B cell (primary cell): ENCODE measurements around the gene DCPS. TPM values are rescaled to one million over a fixed set of nuclear protein-coding genes. Genes with fewer than 3 reads are reported as not detected.
"Not testable (repeated sequence)": the region's sequence is repeated elsewhere in the genome, so short reads cannot be mapped to it uniquely, and the experiment has no call there.

Source experiments
- ATAC-seq: fragments of 200-7000 bp; cut with Tn5 transposase; one replicate; pipeline ENCODE4 v1.10.0; 2021; ENCODE audit warnings: low read depth, mild to moderate bottlenecking, moderate number of reproducible peaks, moderate library complexity
- CTCF ChIA-PET: fragments of 350-600 bp; sonication (Branson Sonifier 250); formaldehyde crosslinking; loops from one replicate; lab custom pipeline; 2021; ENCODE audit warnings: antibody characterized with exemption, inconsistent platforms; lab: Charles Lee
- POLR2A ChIA-PET: fragments of 350-600 bp; sonication (Branson Sonifier 250); formaldehyde crosslinking; loops from one replicate; lab custom pipeline; 2021; ENCODE audit warnings: antibody characterized with exemption; lab: Charles Lee
- DNase-seq: peaks from one replicate; pipeline ENCODE4 v3.0.0; 2013
- H2AFZ ChIP-seq: 2 replicates; pipeline ENCODE4 v1.6.1; 2012; ENCODE audit warnings: mild to moderate bottlenecking, low read depth, low read length; ENCODE audit not compliant: insufficient read depth, poor library complexity, severe bottlenecking
- H3K27ac ChIP-seq, 2 donors: 1 replicate in 1 of 2; 2 replicates in 1 of 2; pipeline ENCODE4 v1.5.1; 2012 to 2013; ENCODE audit warnings: low read length in 2 of 2, mild to moderate bottlenecking in 2 of 2, moderate library complexity in 1 of 2
- H3K27me3 ChIP-seq, 4 experiments: fragments of 200-600 bp in 1 of 4; sonication (generic) in 1 of 4; replicated peaks in 1 of 4; 1 replicate in 2 of 4; 2 replicates in 2 of 4; pipeline versions ENCODE4 v1.6.1 to v1.7.0; 2013 to 2016; ENCODE audit warnings: low read length in 3 of 4, mild to moderate bottlenecking in 2 of 4, mixed read lengths in 1 of 4, moderate library complexity in 1 of 4; ENCODE audit not compliant: insufficient read depth in 4 of 4, control insufficient read depth in 3 of 4; ENCODE audit errors: control extremely low read depth in 1 of 4
- H3K36me3 ChIP-seq, 2 experiments: replicated peaks in 1 of 2; 1 replicate in 1 of 2; 2 replicates in 1 of 2; pipeline versions ENCODE4 v1.6.1 to v1.7.1; 2013; ENCODE audit warnings: low read length in 1 of 2; ENCODE audit not compliant: insufficient read depth in 2 of 2, control insufficient read depth in 1 of 2; ENCODE audit errors: control extremely low read depth in 1 of 2, extremely low read depth in 1 of 2
- H3K4me1 ChIP-seq, 2 donors: fragments of 200-600 bp in 1 of 2; sonication (generic) in 1 of 2; 1 replicate in 1 of 2; 2 replicates in 1 of 2; pipeline versions ENCODE4 v1.5.1 to v1.6.1; 2013 to 2017; ENCODE audit warnings: low read length in 2 of 2; ENCODE audit not compliant: control insufficient read depth in 2 of 2, insufficient read depth in 2 of 2
- H3K4me2 ChIP-seq: replicated peaks from 2 replicates; pipeline ENCODE3; 2012; ENCODE audit warnings: mild to moderate bottlenecking, low read depth, low read length; ENCODE audit not compliant: poor library complexity, severe bottlenecking
- H3K4me3 ChIP-seq, 5 experiments: fragments of 200-600 bp in 1 of 5; sonication (generic) in 1 of 5; 1 replicate in 3 of 5; 2 replicates in 2 of 5; pipeline versions ENCODE4 v1.5.1 to v1.7.0; 2011 to 2016; ENCODE audit warnings: low read length in 4 of 5, mild to moderate bottlenecking in 4 of 5, low read depth in 2 of 5, control low read depth in 1 of 5, moderate library complexity in 1 of 5; ENCODE audit not compliant: insufficient read depth in 1 of 5; ENCODE audit errors: control extremely low read depth in 1 of 5, extremely low read depth in 1 of 5
- H3K79me2 ChIP-seq: fragments of 200-600 bp; sonication (generic); one replicate; pipeline ENCODE4 v1.6.0; 2016; ENCODE audit warnings: low read length; ENCODE audit not compliant: control insufficient read depth, insufficient read depth
- H3K9ac ChIP-seq: fragments of 200-600 bp; sonication (generic); 2 replicates; pipeline ENCODE4 v1.6.1; 2017; ENCODE audit warnings: mild to moderate bottlenecking, low read length, moderate library complexity
- H3K9me3 ChIP-seq, 3 donors: one replicate each; pipeline versions ENCODE4 v1.6.1 to v1.7.1; 2013; ENCODE audit warnings: low read length in 2 of 3; ENCODE audit not compliant: control insufficient read depth in 2 of 3, insufficient read depth in 1 of 3; ENCODE audit errors: control extremely low read depth in 1 of 3
- H4K20me1 ChIP-seq: 2 replicates; pipeline ENCODE4 v1.6.0; 2012; ENCODE audit warnings: mild to moderate bottlenecking, low read length; ENCODE audit not compliant: insufficient read depth, control insufficient read depth, poor library complexity, severe bottlenecking
- H3K27ac Mint-ChIP-seq: one replicate; pipeline ENCODE4 v1.8.0; 2021; ENCODE audit warnings: mixed read lengths
- H3K27me3 Mint-ChIP-seq: one replicate; pipeline ENCODE4 v1.8.0; 2021; ENCODE audit warnings: mixed read lengths
- H3K4me1 Mint-ChIP-seq: one replicate; pipeline ENCODE4 v1.8.0; 2021; ENCODE audit warnings: mixed read lengths
- H3K4me3 Mint-ChIP-seq: one replicate; pipeline ENCODE4 v1.8.0; 2021; ENCODE audit warnings: mixed read lengths
- H3K9me3 Mint-ChIP-seq: one replicate; pipeline ENCODE4 v1.8.0; 2022; ENCODE audit warnings: mixed read lengths; ENCODE audit not compliant: insufficient read depth
- EZH2 ChIP-seq: IDR thresholded peaks from 2 replicates; pipeline ENCODE4 v1.6.1; 2012; ENCODE audit warnings: borderline replicate concordance, low read depth, mild to moderate bottlenecking, moderate library complexity, low read length; ENCODE audit not compliant: insufficient read depth, poor library complexity, severe bottlenecking
- WGBS: methylation state at CpG from one replicate; pipeline ENCODE4 v1.1.5; 2013; ENCODE audit warnings: missing lambda C conversion rate; ENCODE audit not compliant: insufficient coverage; 5-methylcytosine and 5-hydroxymethylcytosine counted together
- intact Hi-C: fragments of 100-400 bp; cut with micrococcal nuclease; formaldehyde crosslinking; loops from one replicate; pipeline ENCODE4 v1.10.0; 2022
- polyA plus RNA-seq: library from polyadenylated mRNA; depleted of rRNA; stranded (reverse); fragments of >200 nt; gene quantifications from 2 replicates; pipeline ENCODE4 v1.2.3, GENCODE V29; 2012
- total RNA-seq, 2 donors: library from RNA; stranded (reverse); fragments of 120-200 nt in 1 of 2; gene quantifications; 1 replicate in 1 of 2; 2 replicates in 1 of 2; pipeline versions ENCODE4 v1.2.3 to v1.2.4, GENCODE V29; 2013 to 2022
- TF ChIP-seq, protein P1 (sequence below): fragments of 200-600 bp; IDR thresholded peaks from one replicate; pipeline ENCODE4 v1.8.0; 2022; ENCODE audit warnings: antibody characterized with exemption, mild to moderate bottlenecking

DCPS gene
- total and polyA plus RNA-seq, 2 donors (not counting 1 experiment from before 2014, with no cell fraction given) = 21.7 to 37.1 TPM

DNA sequence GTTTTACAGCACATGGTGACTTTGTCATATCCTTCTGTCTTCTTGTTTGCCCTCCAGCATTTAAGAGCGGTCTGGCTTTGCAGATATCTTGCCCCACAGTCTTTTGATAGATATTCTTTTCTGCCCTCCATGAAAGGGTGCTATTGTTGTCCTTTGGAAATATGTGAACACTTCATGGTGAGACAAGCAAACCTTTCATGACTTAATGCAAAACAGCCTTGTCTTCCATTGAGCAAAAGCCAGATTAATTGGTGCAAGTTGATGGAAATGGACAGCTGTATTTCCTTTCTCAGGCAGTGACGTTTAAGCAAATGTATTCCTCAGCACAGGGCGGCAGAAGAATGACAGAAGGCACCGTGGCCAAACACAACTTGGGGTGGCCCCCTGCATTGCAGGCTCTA, 4.4 kb downstream of the DCPS start:
- Histone ChIP-seq H3K9me3 (no peaks in the 10 kb centered on the region), H3K36me3 (peaks cover 2 to 31% of the 10 kb centered on the region in 2 experiments), H3K9ac (no peak overlapping the region), H3K27me3 (no peaks in the 10 kb centered on the region), H4K20me1 (peaks cover 13% of the 10 kb centered on the region), H3K4me1 (peaks cover 11 to 38% of the 10 kb centered on the region in 2 donors), H3K79me2 (peaks cover 57% of the 10 kb centered on the region), H2AFZ (no peak overlapping the region), H3K4me3 (no peak overlapping the region), H3K27ac (no peak overlapping the region), H3K4me2 (no peak overlapping the region)
- H3K4me3 Mint-ChIP-seq = no peak overlapping the region
- no peak for ATAC-seq
- peaks cover 40% of the 10 kb centered on the region for H3K4me1 Mint-ChIP-seq
- POLR2A ChIA-PET = no interaction called here
- CTCF ChIA-PET = interaction anchor here (0.7 to 4.8 kb wide), 4 partner anchors 8 to 172 kb away, joined by 3 to 55 read pairs (median 8); no protein-coding TSS in a partner anchor
- no peak for DNase-seq
- intact Hi-C loops = loop anchor here (10.0 kb wide), 1 partner anchor 47 kb away; the partner anchor contains the start of gene ST3GAL4
- WGBS = 97% methylated on average over 3 of the region's 4 CpGs
- TF ChIP-seq EZH2 = no peak
- TF ChIP-seq, protein P1, sequence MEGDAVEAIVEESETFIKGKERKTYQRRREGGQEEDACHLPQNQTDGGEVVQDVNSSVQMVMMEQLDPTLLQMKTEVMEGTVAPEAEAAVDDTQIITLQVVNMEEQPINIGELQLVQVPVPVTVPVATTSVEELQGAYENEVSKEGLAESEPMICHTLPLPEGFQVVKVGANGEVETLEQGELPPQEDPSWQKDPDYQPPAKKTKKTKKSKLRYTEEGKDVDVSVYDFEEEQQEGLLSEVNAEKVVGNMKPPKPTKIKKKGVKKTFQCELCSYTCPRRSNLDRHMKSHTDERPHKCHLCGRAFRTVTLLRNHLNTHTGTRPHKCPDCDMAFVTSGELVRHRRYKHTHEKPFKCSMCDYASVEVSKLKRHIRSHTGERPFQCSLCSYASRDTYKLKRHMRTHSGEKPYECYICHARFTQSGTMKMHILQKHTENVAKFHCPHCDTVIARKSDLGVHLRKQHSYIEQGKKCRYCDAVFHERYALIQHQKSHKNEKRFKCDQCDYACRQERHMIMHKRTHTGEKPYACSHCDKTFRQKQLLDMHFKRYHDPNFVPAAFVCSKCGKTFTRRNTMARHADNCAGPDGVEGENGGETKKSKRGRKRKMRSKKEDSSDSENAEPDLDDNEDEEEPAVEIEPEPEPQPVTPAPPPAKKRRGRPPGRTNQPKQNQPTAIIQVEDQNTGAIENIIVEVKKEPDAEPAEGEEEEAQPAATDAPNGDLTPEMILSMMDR = no peak
- H3K9me3 Mint-ChIP-seq = no peaks in the 10 kb centered on the region
- no peaks in the 10 kb centered on the region for H3K27me3 Mint-ChIP-seq
- no peak overlapping the region for H3K27ac Mint-ChIP-seq

DNA sequence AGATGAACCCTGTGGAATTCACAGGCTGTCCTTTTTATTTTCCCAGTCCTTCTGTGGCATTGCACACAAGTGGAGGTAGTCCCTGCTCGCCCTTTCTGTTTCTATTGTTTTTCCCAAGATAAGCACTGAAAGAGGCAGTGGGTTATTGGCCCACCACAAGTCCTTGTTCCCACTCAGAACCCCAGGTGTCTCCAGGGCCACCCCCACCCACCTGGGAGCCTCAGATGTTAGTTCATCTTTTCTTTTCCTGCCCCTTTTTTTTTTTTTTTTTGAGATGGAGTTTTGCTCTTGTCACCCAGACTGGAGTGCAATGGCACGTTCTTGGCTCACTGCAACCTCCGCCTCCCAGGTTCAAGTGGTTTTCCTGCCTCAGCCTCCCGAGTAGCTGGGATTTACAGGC, 4.9 kb downstream of the DCPS start:
- peaks cover 36% of the 10 kb centered on the region for H3K4me1 Mint-ChIP-seq

More for the DNA sequence above, 4.9 kb downstream of the DCPS start:
- H3K27me3 ChIP-seq, ATAC-seq, H2AFZ ChIP-seq, H3K27me3 Mint-ChIP-seq, H3K4me3 Mint-ChIP-seq, H3K4me3 ChIP-seq, H3K9me3 Mint-ChIP-seq, H3K4me2 ChIP-seq, H3K27ac ChIP-seq, H3K9ac ChIP-seq, DNase-seq, POLR2A ChIA-PET, H3K27ac Mint-ChIP-seq, H3K9me3 ChIP-seq: not testable (repeated sequence)
- H3K4me1 ChIP-seq = peaks cover 11 to 33% of the 10 kb centered on the region in 2 donors
- CTCF ChIA-PET = interaction anchor here (4.8 kb wide), 1 partner anchor 171 kb away, joined by 55 read pairs; no protein-coding TSS in a partner anchor
- 100% methylated on average over 1 of the region's 4 CpGs for WGBS
- intact Hi-C loops = loop anchor here (10.0 kb wide), 1 partner anchor 46 kb away; the partner anchor contains the start of gene ST3GAL4
- peaks cover 55% of the 10 kb centered on the region for H3K79me2 ChIP-seq
- peaks cover 2 to 34% of the 10 kb centered on the region in 2 experiments for H3K36me3 ChIP-seq
- peaks cover 13% of the 10 kb centered on the region for H4K20me1 ChIP-seq
